HuH-7.5 (cell line): ENCODE results near the gene TUB.

Experiments used
- DNase-seq: peaks from one replicate; pipeline ENCODE4 v3.0.0; 2011; ENCODE audit warnings: low spot score

The TUB gene

DNA sequence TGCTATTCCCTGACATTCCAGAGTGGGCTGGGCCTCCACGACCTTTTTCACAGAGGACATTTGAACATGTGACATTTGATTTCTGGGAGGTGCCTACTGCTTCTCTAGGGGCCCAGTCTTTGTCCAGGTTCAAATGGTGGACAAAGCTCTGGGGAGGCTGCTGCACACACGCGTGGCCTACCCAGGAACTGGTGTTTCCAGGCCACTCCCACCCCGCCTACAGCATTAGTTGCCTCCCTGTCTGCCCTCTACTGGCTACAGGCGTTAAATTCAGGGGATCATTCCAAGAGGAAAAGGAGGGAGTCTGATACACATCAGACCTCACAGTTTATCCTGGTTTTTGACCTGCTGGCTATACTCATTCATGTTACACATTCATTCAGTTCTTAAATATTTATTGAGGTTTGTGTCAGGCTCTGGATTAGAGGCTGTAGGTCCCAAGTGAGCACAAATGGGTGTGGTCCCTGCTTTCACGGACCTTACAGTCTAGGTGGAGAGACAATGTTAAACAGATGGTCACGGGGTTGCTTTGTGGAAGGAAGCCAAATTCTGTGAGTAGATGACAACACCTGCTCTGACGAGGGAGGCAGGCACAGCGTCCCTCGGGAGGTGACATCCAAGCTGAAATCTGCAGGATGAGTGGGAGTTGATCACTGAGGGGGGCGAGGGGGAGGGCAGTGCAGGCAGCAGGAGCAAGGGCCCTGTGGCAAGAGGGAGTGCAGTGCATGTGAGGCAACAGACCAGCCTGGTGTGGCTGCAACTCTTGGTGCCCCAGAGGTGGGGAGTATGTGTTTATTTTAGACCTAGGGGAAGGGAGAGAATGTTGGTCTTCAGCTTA is 11.8 kb downstream of the TUB start:
- peak; percentile 82 for DNase-seq

DNA sequence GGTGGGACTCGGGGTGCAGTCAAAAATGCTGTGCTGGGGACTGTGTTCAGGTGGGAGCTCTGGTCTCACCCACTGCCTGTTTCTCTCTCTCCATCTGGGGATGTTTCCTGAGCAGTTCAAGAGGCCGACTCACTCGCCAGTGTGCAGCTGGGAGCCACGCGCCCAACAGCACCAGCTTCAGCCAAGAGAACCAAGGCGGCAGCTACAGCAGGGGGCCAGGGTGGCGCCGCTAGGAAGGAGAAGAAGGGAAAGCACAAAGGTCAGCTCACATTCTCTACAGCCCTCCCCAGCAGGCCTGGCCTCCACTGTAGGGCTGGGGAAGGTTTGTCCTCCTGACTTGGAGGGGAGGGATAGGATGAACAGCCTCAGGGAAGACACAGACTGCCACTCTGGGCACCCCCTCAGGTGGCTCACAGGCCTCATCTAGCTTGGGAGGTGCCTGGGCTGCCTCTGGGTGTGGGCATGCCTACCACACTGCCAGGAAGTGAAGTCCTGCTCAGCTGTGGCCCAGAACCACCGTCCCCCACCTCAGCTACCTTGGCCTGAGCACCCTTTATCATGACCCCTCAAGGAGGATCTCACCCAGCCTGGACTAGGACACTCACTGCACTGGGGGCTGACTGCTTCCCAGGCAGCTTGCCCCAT is 13.0 kb downstream of the TUB start:
- DNase-seq, result no peak

DNA sequence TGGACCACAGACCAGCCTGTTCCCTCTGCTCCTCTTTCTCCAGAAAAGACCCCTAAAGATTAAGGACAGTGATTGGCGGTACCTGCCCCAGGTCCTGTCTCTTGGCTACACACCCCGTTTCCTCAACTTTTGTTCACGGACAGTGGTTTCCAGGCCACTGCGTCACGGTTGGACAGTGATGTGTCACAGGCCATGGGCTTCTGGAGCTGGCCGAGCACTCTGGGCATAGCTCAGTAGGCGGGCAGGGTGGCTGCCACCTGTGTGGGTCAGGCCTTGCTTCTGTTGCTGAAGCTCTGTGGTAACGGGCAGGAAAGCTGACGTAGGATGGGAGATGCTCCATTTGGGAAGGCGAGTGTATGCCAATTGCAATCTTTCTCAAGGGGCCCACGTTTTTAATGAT is 13.6 kb downstream of the TUB start:
- no peak for DNase-seq

DNA sequence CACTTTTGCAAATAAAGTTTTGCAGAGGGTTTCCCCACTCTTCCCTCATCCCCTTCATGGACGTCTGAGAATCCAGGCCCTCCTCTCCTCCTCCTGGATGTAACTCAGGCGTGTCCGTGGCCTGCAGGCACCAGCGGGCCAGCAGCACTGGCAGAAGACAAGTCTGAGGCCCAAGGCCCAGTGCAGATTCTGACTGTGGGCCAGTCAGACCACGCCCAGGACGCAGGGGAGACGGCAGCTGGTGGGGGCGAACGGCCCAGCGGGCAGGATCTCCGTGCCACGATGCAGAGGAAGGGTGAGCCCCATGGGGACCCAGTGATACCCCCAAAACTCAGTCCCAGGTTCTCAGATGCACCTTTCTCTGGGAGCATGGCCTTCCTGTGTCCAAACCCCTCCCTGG is 14.4 kb downstream of the TUB start:
- no peak for DNase-seq

DNA sequence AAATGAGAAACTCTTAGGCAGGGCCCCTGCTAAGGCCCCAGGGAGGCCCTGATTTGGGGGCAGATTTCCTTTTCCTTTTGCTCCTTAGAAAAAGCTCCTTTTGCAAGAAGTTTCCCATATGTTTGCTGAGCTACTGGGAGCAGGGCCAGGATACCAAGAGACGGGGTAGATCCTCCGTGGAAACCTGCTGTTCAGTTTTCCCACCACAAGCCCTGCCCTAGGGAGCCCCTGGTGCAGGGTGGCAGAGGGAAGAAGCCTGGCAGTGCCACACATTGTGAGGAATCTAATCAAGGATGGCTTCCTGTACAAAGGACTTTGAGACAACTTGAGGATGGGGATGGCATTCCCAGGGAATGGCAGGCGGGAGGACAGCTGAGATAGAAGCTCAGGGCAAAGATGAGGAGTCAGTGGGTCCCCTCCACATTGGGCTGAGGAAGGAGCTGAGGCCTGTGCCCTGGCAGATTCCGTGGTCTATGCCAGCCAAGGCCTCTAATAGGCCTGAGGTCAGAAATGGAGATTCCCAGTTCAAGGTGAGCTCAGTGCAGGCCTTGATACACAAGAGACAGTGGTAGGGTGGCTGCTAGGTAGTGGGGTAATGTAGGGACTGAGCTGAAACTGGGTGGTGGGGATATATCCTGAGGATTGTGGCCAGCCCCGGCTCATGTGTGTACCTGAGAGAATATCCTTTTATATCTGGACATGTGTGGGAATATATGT is 15.0 kb downstream of the TUB start:
- DNase-seq, result no peak

DNA sequence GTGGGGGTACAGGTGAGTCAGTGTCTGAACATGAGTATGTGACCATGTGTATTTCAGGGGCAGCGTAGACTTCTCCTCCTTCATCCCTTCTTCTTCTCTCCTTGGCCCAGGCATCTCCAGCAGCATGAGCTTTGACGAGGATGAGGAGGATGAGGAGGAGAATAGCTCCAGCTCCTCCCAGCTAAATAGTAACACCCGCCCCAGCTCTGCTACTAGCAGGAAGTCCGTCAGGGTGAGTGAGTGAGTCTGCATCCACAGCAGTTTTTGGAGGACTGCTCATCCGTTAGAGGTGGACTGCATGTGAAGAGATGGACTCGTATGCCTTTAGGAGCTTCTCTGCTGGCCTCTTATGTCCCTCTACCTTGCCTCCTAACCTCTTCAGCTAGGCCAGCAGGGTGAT is 15.6 kb downstream of the TUB start:
- no peak for DNase-seq

DNA sequence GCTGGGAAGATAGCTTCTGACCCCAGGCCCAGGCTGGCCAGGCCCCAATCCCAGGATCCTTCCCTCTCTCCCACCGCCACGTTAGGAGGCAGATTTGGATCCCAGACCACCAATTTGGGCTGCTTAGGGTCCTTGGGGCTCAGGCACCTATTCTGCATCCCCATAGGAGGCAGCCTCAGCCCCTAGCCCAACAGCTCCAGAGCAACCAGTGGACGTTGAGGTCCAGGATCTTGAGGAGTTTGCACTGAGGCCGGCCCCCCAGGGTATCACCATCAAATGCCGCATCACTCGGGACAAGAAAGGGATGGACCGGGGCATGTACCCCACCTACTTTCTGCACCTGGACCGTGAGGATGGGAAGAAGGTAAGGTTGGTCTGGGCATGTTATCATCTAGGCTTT is 16.1 kb downstream of the TUB start:
- no peak for DNase-seq

DNA sequence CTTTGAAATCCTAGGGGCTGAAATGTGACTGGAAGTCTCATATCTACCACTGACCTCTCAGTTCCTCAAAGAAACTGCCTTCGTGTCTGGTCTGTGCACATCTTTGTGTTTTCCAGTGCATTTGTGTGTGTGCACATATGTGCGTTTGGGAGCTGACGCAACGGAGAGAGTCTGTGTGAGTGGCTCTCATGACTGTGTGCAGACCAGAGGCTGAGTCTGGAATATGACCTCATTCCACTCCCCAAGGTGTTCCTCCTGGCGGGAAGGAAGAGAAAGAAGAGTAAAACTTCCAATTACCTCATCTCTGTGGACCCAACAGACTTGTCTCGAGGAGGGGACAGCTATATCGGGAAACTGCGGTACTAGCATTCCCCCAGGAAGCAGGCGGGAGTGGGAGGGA is 16.5 kb downstream of the TUB start:
- DNase-seq, result no peak

DNA sequence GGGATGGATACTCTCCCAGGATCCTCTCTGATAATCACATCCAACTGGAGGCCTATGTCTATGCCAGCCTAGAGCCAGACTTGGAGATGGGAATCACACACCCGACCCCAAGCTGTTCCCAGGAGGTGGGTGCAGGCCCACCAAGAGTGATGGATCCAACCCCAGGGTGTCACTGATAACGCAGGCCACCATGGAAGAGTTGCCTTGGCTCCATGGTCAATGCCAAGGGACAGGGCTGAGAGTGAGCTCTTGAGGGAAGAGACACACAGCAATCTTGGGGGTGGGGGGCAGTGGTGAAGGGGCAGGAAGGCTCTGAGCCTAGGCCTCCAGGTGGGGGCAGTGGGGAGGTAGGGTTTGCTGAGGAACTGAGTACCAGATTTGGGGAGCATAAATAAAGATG is 16.9 kb downstream of the TUB start:
- DNase-seq, result no peak

DNA sequence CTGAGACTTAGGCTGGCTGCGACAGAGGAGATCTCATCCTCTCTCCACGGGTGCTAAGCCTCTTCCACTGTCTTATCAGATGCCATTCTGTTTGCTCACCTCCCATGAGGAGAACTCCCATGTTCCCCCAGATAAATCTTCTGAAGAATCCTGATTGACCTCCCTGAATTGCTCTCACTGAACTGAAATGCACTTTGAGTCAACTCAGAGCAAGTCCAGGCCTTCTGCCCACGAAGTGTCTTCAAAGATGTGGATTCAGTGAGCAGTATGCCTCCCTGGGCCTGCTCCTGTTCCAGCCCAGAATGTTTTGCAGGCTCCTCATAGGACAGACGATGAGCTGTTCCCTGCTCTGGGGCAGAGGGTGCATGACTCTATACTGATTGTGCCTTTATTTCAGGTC is 17.4 kb downstream of the TUB start:
- DNase-seq, result no peak

DNA sequence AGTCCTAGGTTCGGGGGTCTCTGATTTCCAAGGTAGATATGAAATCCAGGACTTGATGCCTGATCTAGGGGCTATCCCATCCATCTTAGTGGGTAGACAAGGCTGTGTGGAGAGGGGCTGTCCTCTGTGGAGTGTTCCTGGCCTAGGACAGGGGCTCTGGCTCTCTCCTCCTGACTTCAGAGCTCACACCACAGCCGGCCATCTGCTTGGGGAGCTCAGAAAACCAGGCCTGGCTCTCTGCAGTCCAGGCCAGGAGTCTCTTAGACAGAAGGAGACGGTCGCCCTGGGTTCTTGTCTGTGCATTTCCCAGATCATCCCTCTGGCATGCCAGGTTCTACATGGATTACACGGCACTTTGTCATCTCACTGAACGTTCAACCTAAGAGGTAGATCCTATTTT is 17.9 kb downstream of the TUB start:
- no peak for DNase-seq

DNA sequence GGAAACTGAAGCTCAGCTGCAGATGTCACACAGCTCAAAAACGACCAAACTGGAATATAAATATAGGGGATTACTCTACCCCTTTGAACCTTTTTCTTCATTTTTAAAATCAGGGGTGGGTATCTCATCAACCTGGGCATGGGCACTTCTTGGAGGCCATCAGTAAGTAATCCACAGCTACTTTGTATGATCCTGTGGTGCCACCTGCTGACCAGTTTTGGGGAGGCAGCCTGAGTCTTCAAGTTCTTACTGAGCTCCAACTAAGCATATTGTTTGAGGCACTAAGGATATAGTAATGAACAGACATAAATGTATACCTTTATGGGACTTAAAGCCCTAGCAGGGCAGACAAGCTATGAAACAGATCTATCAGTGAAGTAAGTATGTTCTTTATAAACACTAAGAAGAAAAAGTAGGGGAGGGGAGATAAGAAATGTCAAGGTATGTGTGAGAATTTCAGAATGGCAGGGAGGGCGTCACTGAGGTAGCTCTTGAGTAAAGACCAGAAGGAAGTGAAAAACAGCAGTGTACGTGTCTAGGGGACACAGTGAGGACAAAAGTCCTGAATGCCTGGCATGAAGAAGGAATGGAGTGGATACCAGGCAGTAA is 18.4 kb downstream of the TUB start:
- peak; percentile 51 for DNase-seq

DNA sequence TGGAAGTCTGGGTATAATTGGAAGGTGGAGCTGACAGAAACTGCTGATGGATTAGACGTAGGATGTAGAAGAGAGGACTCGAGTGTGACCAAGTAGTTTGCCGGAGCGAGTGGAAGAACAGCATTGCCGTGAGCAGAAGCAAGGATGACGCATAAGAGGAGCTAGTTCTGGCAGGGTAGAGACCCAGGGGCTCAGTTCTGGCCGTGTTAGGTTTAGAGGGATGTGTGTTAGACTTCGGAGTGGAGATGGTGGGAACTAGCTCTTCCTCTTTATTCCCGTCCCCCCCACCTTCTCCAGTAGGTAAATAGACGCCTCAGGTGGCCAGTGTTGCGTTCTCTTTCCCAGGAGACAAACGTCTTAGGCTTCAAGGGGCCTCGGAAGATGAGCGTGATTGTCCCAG is 19.1 kb downstream of the TUB start:
- DNase-seq, result no peak

DNA sequence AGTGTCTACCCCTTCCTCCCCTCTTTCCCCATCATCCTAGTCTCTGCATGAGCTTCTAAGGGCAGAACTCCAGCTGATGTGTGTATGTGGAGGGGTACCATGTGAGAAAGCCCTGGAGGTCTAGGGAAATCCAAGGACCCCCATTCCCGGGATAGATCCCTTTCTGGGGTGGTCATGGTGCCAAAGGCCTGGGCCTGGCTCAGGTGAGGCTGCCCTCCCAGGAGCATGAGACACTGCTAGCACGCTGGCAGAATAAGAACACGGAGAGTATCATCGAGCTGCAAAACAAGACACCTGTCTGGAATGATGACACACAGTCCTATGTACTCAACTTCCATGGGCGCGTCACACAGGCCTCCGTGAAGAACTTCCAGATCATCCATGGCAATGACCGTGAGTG is 19.6 kb downstream of the TUB start:
- DNase-seq, result no peak

DNA sequence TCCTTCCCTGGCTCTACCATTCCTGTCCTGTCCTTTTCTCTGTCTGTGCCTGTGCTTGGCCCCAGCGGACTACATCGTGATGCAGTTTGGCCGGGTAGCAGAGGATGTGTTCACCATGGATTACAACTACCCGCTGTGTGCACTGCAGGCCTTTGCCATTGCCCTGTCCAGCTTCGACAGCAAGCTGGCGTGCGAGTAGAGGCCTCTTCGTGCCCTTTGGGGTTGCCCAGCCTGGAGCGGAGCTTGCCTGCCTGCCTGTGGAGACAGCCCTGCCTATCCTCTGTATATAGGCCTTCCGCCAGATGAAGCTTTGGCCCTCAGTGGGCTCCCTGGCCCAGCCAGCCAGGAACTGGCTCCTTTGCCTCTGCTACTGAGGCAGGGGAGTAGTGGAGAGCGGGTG is 20.4 kb downstream of the TUB start:
- DNase-seq, result no peak

DNA sequence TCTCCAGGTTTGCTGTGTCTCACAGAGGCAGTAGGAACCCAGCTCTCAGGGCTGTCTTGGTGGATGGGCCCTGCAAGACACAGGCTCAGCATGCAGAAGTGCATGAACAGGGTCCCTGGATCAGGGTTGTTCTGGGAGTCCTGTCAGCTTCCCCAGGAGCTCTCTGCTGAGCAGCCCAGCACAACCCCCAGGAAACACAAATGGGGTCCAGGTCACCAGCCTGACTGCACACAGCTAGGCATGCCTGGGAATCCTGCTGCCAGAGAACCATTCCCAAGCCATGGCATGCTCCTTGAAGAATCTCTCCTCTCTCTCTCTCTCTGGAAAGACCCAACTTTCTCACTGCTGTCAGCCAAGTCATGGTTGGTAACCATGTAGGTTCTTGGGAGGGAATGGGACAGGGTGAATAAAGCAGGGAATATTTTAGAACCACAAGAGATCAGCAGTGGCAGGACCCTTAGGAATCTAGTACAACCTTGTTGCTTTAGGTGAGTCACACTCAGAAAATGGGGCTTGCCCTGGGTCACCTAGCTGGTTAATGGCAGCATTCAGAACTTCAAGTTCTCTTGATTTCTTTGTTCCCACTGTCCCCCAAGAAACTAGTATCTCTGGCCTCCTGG is 21.4 kb downstream of the TUB start:
- no peak for DNase-seq

DNA sequence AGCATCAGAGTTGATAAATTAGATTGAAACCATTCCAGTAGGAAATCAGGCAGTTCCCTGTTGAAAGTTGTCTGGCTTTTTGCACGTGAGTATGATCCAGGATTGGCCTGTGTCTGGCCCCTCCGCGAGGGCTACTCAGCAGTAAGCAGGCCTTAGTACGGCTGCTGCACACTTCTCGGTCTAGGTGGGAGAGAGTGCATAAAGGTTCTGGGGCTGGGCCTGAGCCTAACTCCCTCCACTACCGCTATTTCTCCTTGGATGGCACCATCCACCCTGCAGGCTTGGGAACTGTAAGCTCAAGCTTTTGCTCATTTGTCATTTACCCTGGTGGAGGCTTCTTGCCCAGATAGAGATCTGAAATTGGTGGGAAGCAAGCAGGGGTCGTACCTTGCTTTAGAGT is 22.0 kb downstream of the TUB start:
- no peak for DNase-seq

DNA sequence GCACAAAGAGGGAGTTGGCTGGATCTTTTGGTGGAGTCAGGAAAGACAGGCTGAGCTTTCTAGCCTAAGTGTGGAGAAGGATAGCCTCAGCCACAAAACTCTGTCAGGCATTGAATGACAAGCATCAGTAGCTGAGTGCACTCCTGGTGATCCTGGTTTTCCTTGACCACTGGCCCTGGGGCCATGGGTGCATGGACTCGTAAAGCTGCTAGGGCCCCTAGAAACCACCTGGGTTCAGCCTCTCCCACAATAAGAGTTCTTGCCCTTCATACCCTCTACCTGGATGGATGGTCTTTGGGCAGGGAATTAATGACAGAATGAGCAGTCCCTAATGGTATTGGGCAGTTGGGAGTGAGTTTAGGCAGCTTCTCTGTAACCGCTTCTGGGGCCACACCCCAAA is 22.9 kb downstream of the TUB start:
- DNase-seq, result no peak

DNA sequence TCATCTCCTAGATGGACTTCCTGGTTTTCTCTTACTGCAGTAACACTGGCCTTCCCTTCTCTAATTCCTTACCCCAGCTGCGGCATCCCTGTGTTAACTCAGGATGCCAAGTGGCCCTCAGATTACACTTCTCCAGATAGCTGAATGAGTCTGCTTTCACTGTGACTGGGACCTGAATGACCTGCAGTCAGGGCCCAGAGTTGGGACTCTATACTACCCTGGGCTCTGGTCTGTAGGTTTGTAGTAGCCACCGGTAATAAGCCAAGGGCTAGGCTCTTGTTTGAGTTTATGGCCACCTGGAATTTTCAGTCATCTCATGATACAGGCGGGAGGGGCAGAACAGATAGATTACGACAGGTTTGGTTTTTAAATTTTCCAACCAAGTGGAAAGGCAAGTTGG is 24.1 kb downstream of the TUB start:
- DNase-seq, result no peak

DNA sequence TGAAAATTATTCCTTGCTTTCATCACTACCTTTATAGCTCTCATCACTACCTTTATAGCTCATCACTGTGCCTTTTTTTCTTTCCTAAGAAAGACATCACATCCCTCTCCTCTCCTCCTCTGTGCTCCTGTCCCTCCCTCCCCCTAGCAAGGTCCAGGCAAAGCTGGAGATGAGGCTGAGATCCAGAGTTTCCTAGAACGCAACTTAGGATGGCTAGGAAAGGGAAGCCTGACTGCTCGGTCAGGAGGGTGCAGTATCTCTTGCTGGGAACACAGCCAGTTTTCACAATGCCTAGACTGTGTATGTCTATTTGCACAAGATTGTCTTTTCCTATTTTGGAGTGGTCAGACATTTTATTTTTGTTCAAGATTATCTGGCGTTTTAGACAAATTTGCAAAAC is 24.7 kb downstream of the TUB start:
- no peak for DNase-seq

DNA sequence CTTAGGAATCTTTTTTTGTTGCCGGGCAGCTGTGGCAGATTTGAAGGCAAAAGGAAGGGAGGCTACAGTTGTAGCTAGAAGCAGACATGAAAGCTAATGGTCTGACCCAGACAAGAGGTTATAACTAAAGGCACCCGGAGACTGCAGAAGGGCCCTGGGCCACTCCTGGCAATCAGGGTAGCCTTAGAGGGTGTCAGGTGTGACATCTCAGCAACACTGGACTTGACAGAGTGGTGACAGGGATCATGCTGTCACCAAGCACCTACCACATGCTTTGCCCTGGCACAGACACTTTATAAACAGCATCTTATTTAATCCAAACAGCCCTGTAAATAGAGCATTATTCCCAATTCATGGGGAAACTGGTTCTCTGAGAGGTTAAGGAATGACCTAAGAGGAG is 25.7 kb downstream of the TUB start:
- DNase-seq, result no peak

DNA sequence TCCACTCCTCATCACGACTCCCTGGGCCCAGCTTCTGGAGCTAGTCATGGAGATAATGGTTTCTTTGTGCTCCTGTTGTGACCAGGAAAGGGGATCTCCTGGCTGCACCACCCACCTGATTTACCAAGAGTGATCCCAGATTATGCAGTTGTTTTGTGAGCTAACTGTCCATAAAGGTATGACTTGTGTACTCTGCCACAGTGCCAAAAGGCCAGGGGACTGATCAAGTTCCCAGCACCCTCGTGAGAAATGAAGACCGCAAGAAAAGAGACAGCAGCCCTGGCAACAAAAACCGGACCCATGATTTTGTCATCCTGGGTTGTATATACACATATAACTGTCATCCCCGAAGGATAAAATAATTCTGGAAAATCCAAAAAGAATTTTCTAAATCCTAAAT is 26.6 kb downstream of the TUB start:
- no peak for DNase-seq

DNA sequence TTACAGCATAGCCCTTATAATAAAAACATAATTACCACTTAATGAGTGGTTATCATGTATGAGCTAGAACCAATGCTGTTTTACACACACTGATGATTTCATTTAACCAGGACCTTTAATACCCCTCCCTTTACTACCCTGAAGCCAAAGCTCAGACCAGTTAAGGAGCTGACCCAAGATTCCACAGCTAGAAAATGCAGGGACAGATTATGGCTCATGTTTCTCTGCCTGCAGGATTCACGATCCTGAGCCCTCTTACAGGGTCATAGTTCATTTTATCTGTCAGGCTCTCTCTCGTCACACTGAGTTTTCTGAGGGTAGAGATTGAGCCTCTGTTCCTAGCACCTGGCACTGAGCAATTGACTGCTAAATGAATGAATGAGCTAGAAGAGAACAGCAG is 27.4 kb downstream of the TUB start:
- no peak for DNase-seq
